NCI-H2171 (cell line): ENCODE measurements around the gene SPRING1.

Experiments used
- DNase-seq: peaks from one replicate; lab custom pipeline; 2025; lab: John Stamatoyannopoulos, UW

Gene SPRING1

DNA sequence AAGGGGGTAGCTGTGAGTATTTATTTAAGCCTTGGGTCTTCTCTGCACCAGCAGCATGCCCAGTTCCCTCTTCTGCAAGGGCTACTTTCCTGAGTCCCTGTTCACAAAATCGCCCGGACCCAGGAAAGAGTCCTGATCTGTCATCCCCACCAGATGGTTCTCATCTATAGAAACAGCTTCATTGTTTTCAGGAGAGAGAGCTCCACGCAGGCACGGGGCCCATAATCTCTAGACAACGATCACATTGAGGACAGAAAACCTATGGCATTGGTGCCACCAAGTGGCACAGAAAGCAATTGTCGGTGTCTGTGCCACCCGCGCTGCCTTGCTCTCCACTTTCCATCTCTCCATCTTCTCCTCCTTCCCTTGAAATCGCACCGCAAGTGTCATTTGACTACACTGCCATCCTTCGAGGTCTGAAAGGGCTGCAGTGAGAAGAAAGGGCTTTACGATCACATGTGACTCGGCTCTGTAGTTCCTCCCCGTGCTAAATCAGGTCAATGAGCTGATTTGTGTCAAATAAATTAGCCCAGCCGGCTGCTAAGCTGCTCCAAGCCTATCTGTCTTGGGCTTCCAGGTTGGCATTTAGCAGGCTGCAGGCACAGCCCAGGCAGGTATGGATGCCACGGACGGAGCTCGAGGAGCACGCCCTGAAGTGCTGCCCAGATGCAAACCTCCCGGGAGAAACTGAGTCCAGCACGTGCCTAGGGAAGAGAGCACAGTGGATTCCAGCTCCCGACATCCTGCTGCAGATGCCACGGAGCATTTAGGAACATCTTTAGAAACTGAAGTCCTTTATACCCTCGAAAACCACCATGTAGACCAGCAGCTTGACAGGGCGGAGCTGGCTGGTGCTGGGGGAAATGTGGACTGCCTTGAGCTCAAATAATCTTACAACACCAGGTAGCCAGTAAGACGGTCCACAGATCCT, 28.8 kb downstream of the SPRING1 start:
- peak; percentile 66 for DNase-seq

GRCh38 chr12:116707751-116708150, 30.1 kb downstream of the SPRING1 start:
- no peak for DNase-seq

GRCh38 chr12:116703214-116703795, 34.6 kb downstream of the SPRING1 start:
- DNase-seq = peak; percentile 41

DNA sequence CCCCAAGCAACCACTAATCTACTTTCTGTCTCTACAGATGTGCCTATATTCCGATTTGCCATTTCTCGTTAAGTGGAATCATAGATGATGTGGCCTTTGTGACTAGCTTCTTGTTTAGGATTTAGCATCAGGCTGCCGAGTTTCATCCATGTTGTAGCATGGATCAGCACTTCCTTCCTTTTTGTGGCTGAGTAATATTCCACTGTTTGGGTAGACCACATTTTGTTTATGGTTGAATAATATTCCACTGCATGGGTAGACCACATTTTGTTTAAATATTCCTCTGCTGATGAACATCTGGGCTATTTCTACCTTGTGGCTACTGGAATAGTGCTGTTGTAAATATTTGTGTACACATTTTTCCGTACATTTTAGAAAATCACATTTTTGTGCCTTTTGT, 36.4 kb downstream of the SPRING1 start:
- DNase-seq = no peak

DNA sequence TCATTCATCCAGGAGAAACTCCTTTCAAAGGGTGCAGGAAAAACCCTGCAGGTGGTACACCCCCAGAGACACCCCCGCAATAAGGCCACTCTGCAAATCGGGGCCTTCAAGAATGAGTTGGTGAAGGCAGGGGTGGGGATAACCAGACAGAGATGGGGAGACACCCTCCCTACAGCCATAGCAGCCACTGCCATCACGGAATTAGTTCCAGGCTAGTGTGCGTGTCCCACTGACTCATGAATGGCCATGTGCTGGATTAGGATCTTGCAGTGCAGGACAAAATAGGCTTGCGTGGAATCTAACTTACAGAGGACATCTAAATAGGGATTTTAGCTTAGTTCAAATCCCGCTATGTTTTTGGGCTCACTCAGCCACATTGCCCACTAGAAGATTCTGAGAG, 37.8 kb downstream of the SPRING1 start:
- no peak for DNase-seq

- DNase-seq = no peak
Observed at GRCh38 chr12:116698554-116699075, 39.3 kb downstream of the SPRING1 start.

- no peak for DNase-seq
Observed at GRCh38 chr12:116698116-116698515, 39.8 kb downstream of the SPRING1 start.

- DNase-seq = no peak
Observed at GRCh38 chr12:116697716-116698115, 40.2 kb downstream of the SPRING1 start.

DNA sequence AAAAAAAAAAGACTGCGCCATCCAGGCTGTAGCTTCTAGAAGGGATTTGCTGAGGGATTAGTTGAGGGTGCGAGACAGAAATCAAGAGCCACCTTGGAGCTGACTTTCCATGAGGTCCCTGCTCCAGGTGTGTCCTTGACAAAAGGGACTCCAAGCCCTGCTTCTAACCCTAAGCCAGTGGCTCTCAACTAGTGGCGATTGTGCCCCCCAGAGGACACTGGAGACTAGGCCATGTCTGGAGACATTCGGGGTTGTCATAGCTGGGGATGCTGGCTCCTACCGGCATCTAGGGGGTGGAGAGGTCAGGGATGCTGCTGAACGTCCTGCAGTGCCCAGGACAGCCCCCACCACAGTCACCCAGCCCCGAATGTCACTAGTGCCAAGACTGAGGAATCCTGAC, 40.6 kb downstream of the SPRING1 start:
- DNase-seq = no peak

DNA sequence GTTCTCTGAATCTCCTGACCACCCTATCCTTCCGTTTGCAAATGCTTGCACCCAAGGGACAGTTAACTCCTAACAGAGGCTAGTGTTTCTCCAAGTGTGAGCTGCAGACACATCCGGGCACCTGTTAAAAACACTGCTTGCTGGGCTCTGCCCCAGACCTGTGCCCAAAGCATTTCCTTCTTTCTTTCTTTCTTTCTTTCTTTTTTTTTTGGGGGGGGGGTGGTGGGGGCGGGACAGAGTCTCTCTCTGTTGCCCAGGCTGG, 42.5 kb downstream of the SPRING1 start:
- DNase-seq = no peak

DNA sequence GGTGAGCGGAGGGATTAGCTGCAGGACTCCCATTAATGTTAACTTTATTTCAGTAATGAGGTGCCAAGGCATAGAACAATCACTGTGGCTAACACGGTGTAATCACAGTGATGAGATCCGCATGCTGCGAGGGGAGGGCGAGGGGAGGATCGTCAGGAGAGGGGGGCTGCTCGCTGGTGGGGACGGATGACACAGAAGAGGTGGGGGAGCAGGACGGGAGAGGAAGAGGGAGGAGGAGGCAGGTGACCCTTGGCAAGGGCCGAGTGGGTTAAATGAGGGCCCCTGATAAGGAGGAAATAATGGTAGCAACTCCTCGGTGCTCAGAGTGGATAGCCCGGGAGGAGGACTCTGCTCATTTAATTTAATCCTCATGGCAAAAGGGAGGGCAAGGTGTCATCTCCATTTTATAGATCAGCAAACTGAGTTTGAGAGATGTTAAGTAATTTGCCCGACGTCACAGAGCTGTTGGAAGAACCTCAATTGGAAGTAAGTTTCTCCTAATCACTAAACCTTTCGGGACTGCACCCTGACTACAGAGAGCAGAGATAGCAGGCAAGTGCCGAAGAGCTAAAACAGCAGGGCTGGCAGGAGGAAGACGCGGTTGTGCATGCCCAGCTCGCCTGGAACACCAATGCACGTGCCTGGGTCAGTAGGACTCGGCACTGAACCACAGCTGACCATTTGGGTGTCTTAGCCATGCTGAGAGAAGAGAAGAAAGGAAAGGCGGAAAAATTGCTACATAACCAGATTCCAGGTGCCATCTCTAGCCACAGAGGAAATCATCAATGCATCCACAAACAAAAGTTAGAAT, 43.0 kb downstream of the SPRING1 start:
- no peak for DNase-seq

- peak; percentile 75 for DNase-seq
Observed at GRCh38 chr12:116693286-116694227, 44.3 kb downstream of the SPRING1 start.

GRCh38 chr12:116692605-116693004, 45.3 kb downstream of the SPRING1 start:
- DNase-seq = no peak

DNA sequence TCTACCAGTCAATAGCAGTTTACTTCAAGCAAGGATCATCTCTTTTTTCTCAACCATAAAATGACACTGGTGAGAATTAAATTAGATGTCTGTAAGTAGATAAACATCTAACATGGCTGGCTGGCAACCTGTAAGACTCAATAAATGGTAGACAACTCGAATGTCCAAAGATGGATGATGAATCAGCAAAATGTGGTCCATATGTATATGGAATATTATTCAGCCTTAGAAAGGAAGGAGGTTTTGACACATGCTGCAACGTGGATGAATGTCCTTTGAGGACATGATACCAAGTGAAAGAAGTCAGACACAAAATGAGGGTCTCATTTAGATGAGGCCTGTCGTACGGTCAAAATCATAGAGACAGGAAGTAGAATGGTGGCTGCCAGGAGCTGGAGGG, 46.2 kb downstream of the SPRING1 start:
- no peak for DNase-seq

GRCh38 chr12:116691205-116691604, 46.7 kb downstream of the SPRING1 start:
- no peak for DNase-seq

DNA sequence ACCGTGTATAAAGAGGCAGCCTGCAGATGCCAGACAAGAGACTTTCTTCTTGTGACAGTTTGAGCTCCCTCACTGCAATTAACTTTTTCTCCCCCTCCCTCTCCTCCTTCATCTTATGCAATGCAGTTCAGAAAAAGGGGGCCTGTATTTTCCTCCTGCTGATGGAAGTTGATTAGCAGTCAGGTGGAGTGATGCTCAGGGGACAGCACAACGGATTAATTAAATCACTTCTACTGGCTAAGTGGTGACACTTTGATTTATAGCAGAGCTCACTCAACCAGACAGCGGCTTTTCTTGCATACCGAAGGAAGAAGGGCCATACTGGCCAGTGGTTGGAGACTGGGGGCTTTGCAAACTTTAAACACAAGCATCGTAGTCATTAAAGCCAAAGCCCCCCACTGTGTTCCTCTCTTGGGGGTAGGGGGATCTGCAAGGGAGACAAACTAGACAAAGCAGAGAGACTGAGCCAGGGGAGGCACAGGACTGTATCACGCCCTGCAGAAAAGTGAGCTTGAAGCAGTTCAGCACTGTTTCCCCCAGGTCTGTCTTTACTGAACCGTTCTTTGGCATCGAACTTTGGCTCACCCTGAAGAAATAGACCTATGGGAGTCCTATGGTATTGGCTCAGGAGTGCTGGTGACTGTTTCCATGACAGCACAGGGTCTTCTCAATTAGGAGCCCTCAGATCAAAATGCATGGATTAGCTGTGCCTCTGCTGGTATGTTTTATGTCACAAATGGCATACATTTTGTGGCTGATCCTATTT, 47.7 kb downstream of the SPRING1 start:
- DNase-seq = no peak

DNA sequence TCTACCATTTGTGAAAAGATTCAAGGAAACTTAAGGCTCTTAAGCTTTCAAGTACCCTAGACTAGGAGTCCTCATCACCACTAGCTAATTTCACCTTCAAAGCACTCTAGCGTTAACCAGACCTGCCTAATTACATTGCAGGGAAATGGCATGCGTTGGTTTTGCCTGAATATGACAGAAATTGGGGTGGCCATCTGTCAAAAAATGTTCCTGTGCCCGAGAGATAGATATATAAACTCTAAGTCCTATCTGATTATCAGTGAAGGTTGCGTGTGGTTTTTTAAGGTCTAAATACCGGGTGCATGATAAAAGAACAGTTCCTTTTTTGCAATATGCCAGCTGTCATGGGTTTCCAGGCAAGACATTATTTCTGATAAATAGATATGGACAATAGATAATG, 48.3 kb downstream of the SPRING1 start:
- no peak for DNase-seq
